Hematopoietic multipotent progenitor cell treated with erythropoietin and hydrocortisone succinate and interleukin-3 and kit ligand, for 8 days (in vitro differentiated cells): ENCODE results near the gene C18orf54.
"Not testable (repeated sequence)": the region's sequence is repeated elsewhere in the genome, so short reads cannot be mapped to it uniquely, and the experiment has no call there.

ENCODE experiments used
- DNase-seq: peaks from one replicate; pipeline ENCODE4 v3.0.0-alpha.2; 2015

C18orf54 gene

DNA sequence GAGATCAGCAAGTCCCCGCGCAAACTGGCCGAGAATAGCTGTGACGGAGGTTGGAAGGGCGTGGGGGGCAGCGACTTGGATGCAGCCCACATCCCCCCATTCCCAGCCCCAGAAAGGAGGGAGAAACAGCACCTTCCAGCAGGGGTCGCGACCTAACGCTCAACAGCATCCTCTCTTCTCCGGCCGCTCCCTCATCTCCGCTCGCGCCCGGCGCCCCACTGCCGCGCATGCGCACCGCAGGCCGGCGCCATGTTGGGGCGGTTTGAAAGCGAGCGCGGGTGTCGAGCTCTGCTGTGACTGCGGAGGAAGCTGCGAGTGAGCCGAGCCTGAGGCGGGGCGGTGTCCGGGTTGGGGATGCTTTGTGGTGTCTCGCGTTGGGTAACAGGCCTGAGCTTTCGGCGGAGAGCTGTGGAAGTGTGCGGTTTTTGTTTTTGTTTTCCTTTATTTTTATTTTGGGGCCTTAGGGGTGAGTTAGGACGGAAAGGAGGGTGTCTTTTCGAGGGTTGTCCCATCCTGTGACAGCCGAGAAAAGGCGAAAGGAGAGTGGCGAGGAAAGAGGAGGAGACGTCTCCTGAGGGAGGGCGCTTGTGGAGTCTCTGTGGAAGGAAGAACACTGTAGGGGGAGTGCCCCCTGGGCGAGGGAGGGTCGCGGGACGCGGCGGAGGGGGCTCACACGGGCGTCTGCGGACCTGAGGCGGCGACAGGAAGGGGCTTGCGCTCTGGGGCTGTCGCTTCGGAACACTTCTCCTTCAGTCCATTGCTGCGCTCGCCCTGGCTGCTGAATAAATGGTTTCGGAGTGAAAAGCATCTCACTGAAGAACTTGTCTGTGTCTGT is at the start of gene C18orf54, which contains the start of gene STARD6:
Gene C18orf54 (plus strand): TSS at position 247 of the 835 bp plus-strand sequence. CDS start 2,667 bp downstream, outside the sequence.
Gene STARD6 (minus strand): TSS at position 199 of the 835 bp plus-strand sequence. CDS start 3,285 bp downstream, outside the sequence.
- peak; percentile 91 for DNase-seq

DNA sequence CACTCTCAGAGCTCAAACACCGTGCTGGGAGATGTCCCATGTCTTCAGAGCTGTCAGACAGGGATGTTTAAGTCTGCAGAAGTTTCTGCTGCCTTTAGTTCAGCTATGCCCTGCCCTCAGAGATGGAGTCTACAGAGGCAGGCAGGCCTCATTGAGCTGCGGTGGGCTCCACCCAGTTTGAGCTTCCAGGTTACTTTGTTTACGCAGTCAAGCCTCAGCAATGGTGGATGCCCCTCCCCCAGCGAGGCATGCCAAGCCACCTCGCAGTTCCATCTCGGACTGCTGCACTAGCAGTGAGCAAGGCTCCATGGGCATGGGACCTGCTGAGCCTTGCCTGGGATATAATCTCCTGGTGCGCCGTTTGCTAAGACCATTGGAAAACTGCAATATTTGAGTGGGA is 48.1 kb upstream of the C18orf54 start:
- not testable (repeated sequence) for DNase-seq

DNA sequence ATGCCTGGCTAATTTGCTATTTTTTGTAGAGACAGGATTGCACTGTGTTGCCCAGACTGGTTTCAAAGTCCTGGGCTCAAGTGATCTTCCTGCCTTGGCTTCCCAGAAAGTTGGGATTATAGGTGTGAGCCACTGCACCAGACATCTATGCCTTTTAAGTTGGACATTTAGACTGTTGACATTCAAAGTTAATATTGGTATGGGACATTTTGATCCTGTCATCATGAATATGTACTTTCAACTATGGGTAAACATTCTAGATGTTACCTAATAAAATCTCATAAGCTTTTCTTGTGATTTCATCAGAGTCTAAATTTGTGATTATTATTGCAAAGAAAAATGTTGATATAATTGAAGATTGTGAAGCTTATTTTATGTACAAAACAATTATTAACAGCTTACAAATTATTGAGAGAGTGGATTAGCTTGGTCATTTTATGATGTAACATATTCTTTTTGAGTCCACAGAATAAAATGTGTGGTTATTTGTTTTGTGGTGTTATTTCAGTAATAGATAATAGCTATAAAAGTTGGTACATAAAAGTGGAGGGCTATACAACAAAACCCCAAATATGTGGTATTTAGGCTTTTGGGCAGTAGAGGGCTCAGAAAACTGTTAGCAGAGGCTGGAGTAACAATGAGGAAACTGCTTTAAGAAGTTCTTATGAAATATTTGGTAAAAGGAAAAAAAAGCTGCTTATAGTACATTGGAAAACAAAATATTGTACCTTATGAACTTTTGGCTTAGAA is 41.5 kb upstream of the C18orf54 start:
- DNase-seq = no peak

DNA sequence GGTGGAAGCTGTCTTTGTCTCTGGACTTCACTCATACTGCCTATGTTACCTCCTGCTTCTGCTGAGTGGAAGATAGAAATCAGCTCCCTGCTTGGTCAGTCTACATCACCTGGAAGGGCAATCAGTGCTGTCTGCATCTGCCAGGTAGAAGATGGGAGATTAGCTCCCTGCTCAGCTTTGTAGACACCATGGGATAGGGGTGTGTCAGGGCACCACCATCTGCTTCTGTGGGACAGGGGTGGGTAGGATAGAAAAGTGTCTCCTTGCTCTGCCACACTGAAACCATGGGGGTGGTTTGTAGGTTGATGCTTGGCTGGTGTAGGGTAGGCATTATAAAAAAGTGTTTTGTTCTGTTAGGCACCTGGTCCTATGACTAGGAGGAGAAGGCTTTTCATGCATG is 34.1 kb upstream of the C18orf54 start:
- DNase-seq = no peak

DNA sequence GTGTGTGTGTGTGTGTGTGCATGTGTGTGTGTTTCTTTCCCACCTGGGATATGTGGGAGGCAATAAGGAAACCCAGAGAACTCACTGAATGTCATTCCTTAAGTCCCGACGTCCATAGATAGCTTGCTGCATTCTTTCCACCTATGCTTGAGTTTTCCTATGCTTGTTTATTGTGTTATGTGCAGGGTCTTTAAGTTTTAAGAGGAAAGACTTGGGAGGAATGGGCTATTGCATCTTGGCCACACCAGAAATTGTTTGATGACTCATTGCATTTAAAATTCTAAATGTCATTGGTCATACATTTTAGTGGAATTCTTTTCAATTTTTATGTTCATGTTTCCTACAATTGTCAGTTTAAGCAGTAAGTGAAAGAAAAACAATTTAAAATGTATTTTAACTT is 33.7 kb upstream of the C18orf54 start:
- no peak for DNase-seq

DNA sequence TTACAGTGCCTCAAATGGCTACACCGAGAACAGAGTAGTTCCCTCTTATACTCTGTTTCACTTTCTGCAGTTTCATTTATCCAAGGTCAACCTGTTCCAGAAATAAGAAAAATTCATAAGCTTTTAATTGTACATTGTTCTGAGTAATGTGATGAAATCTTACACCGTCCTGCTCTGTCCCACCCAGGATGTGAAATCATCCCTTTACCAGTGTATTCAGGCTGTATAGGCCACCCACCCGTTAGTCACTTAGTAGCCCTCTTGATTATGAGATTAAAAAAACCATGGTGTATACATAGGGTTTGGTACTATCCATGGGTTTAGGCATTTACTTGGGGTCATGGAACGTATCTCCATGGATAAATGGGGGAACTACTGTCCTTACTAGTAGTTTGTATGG is 29.9 kb upstream of the C18orf54 start:
- no peak for DNase-seq

DNA sequence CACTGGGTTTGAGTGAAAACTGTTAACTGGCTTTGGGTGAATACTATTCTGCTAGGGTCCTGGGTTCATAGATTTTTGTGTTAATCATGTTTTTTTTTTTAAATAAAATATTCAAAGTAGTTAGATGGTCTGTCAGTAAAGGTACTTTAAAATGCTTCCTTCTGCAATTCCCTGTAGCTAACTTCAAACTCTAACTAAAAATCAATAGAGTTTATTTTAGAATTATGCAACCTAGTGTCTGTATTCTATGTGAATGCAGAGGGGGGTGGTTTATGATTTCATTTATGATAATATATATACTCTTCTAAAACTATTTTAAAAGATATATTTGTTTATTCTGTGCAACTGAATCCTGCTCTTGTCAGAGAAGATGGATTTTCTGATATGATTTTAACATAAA is 27.9 kb upstream of the C18orf54 start:
- DNase-seq = no peak

DNA sequence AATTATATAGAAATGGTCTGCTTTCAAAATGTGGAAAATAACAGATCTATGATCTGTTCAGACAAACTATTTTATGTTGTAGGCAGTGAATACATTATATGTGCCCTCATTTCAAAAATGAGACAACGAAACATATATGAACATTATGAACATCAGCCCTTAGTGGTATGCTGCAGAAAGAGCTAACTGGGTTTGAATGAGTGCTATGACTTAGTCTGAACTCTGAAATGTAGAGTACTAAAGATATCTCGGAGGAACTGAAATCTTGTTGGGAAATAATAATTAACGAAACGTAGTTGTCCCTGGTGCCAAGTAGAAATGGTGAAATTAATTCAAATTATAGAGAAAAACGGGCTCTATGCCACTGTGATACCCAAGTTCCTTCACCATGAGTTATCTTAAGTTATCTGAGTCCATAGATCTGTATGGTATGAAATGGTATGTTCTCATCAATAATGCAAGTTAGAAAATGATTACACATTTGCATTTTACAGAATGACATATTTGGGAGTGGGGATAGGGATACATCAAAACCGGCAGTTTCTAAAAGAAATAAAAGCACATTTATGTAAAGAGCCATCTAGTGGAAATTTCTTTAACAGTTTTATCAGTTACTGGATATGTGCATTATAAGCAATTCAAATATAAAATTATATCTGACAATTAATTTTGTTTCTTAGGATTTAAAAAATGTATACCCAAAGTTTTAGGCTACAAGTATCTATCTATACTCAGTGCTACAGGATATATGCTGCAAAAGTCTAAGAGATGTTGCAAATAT is 26.7 kb upstream of the C18orf54 start:
- no peak for DNase-seq

DNA sequence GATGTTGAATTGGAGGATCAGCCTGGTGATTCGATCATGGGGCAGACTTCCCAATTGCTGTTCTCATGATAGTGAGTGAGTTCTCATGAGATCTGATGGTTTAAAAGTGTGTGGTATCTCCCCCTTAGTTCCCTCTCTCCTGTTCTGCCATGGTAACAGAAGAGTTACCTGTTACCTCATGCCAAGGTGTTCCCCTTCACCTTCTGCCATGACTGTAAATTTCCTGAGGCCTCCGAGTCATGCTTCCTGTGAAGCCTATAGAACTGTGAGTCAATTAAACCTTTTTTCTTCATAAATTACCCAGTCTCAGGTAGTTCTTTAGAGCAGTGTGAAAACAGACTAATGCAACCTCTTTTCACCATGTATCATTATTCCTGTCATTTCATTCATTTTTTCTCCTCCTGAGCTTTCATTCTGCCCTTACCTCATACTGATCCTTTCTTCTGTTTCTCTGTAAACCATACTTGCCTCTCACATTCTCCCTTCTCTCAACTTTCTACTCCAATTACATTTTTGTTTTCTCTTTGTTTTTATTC is 22.0 kb upstream of the C18orf54 start:
- no peak for DNase-seq

DNA sequence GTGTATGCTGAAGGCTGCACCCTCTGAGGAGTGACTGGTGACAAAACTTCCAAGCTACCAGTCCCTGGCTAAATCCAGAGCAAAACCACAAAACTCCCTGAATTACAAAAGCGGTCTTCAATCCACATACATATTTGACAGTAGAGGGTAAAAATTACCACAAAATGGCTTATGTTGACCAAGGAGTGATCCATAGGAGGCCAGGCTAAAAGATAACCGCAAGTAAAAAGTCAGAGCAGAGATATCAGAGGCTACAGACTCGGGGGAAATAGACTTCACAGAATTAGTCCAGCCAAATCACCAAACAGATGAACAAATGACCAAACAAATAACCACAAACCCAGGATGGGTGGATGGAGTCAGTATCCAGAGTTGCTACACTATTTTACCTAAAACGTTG is 19.5 kb upstream of the C18orf54 start:
- DNase-seq = no peak

DNA sequence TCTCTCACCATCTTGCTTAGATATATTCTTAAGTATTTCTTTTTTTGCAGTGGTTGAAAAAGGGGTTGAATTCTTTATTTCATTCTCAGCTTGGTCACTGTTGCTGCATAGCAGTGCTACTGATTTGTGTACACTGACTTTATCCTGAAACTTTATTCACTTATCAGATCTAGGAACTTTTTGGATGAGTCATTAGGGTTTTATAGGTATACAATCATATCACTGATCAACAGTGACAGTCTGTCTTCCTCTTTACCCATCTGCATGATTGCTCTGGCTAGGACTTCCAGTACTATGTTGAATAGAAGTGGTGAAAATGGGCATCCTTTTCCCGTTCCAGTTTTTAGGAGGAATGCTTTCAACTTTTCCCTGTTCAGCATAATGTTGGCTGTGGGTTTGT is 6.5 kb upstream of the C18orf54 start:
- no peak for DNase-seq

DNA sequence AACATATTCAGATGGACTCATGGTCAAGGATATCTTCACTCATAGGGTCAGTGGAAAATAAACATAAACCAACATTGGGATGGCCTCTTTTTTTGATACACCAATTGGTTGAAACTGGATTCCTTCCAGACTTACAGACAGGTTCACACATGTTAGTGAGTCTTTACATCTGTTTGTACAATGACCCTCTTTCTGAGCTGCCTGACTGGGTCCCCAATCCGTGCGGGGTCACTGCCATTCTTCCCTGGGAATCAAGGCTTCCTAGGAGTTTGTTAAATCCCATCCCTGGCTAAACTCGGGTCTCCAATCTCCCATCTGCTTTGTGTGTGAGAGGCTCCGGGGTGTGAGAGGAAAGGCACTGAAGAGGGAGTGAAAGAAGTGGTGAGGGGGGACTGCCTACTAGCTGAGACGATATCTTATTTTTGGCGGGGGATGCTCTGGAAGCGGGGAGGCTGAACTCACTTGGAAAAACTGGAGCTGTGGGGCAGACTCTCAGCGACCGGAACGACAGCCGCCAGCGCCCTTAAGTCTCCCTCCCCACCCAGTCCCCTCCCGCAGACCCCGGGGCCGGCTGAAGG is 535 bp upstream of the C18orf54 start:
- DNase-seq = no peak

DNA sequence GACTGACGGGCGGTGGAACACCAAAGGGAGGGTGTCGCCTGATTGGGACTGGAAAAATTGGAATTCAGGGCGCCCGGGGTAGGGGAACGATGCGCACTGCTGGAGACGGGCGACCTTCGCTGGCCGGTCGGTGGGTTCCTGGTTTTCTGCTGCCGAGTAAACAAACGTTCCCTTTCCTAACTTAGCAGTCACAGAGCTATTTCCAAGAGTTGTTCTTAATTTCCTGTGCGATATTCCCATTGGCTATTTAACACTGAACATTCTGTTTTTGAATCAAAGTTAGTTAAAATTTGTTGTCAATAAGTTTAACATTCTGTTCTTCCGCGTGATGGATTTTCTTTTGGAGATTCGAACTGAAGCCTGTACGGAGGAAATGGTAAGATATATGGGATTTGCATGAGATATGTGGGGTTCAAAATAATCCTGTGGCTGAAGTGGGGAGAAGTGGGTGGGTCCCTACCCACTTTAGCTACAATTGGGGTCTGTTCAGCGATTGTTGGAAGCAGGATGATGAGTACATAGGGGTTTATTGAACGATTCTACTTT is 862 bp downstream of the C18orf54 start:
- no peak for DNase-seq

DNA sequence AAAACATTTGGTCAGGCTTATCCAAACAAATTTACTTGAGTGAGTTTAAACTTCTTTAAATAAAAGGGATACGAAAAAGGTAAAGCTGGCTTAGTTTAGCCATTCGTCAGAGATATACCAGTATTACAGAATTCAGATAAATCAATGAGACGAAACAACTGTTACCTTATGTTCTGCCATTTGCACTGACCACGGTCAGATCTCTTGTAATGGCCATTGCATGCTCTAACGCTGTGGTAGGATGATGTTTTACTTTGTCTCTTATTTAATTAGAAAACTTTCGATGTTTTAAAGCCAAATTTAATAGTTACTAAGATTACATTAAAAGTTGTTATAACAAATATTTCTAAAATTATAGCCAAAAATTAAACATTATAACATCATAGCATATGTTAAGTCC is 1.5 kb downstream of the C18orf54 start:
- no peak for DNase-seq

DNA sequence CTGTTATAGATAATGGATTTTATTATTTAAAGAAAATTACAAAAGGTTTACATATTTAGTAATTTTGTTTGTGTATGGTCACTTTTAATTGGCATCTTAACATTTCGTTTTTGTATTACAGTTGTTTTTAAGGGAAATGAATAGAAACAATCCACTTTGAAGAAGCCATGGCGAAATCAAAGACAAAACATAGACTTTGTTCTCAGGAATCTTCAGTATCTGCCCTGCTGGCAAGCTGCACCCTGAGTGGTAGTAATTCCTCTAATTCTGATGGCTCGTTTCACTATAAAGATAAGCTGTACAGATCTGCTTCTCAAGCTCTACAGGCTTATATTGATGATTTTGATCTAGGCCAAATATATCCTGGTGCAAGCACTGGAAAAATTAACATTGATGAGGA is 2.7 kb downstream of the C18orf54 start:
- DNase-seq = no peak

DNA sequence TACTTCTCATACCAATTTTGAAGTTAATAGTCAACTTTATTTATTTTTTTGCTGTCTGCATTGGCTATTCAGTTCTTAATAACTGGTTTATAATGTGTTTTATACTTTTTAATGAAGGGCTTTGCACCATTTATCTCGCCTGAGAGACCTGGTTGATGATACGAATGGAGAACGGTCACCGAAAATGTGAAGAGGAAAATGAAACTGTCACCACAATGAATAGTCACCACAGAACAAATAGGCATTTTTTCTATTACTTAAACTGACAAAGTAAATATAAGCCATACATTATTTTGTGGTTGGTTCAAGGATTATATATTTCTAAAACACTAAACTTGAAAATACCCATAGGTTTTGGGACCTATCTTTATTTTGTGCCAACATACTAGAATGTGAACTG is 20.4 kb downstream of the C18orf54 start:
- DNase-seq = no peak

DNA sequence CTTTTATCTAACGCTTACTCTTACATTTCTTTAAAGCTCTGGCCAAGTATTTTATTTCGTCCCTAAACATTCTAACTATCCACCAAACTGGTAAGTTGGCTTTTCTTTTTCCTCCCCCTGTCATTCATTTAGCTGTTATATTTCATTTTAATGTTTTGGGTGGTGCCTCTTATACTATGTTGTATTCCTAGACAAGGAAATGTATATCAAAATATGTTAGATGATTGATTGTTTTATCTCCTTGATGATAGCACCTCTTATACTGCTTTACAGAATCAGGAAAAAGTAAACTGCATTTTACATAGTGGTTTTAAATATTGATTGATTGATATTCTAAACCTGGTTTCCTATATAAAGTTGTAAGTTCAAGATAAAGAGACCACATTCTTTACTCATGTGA is 23.9 kb downstream of the C18orf54 start:
- DNase-seq = no peak

DNA sequence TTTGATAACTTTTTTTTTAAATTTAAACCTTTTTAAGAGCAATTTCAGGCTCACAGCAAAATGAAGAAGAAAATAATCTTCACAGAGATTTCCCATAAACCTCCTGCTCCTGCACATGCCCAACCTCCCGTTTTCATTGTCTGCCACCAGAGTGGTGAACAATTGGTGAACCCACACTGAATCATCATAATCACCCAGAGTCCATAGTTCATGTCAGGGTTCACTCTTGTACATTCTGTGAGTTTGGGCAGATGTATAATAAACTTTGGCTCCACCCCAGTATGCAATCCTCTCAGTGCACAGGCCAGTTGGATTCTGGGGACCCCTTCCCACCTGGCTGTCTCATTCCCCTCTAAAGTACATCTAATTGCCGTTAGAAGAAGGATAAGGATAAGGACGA is 24.4 kb downstream of the C18orf54 start:
- DNase-seq = no peak

DNA sequence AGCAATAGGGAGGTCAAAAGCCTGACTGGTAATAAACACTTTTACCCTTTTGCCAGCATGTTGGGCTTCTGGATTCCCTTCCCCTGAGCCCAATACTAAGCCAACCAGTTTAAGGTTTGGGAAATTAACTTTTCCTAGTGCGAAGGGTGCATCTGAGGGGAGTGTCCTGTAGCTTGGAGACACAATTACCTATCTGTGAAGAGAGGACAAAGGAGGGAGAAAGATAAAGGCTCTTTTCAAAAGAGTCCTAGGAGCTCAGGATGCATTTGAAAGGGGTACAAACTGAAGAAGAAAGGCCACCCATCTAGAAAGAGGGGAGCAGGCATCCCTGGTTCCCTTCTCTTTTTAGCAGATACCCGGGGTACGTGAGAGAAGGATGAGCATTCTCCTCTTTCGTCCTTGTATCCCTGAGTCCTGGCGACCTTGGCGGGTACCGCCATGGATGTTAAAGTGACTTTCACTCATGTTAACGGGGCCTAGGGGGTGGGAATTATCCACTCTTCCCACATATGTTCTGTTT is 25.1 kb downstream of the C18orf54 start:
- DNase-seq = no peak

DNA sequence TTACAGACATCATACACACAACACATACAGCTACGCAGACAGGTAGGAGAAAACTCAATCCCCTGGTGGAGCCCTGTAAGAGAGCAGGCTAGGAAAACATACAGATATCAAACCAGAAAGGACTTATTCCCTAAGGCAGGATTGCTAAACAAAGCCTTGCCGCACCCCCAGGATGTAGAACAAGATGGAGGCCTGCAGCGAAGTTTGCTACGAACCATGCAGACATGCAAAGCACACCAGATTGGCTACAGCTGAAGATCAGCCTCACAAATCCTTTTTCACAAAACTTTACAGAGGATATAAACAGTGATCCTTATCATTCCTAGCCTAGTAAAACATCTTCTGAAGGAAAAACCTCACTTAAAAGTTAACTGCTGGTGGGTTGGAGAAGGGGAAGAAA is 28.3 kb downstream of the C18orf54 start:
- no peak for DNase-seq

DNA sequence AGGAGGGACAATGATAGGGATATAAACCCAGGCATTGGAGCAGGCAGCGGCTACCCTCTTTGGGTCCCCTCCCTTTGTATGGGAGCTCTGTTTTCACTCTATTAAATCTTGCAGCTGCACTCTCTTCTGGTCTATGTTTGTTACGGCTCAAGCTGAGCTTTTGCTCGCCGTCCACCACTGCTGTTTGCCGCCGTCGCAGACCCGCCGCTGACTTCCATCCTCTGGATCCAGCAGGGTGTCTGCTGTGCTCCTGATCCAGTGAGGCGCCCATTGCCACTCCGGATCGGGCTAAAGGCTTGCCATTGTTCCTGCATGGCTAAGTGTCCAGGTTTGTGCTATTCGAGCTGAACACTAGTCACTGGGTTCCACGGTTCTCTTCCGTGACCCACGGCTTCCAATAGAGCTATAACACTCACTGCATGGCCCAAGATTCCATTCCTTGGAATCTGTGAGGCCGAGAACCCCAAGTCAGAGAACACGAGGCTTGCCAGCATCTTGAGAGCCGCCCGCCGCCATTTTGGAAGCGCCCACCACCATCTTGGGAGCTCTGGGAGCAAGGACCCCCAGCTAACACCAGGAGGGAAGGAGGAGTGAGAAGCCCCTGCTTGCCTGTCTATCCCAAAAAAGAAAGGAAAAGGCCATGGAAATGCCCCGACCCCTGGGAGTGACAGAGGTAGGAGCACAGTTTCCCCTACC is 29.2 kb downstream of the C18orf54 start:
- DNase-seq = not testable (repeated sequence)
